ENCODE measurements around the gene NCK2.

The NCK2 gene

DNA sequence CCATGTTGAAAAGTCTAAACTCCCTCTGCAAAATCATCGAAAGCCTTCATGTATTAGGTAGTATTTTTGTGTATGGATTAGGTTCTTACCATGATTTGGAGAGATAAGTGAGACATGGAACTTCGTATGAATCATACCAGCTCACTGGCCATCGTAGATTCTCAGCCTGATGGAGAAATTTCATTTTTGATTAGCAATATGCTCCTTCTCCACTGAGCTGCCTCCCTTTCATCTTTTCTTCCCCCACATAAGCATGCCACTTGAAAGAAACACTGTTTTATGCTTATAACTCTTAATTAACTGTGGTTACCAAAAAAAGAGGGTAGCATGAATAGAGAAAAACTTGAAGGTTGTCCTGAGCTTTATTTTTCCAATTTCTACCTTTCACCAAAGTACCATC lies 111.9 kb downstream of the NCK2 start:
- Histone ChIP-seq H3K4me2 (ENCODE audit: low read length) (no peak overlapping the region), H3K9me2 (replicated peaks; ENCODE audit: control insufficient read depth, low read length) (no peaks in the 10 kb centered on the region), H3K36me3 (ENCODE audit: control insufficient read depth, low read length) (no peaks in the 10 kb centered on the region), H3K4me3 (ENCODE audit: low read length) (no peak overlapping the region), H4K20me1 (ENCODE audit: control insufficient read depth, insufficient read depth, low read depth, low read length) (peaks cover 2% of the 10 kb centered on the region; the same call in 1 of the 2 replicates), H3K9me3 (ENCODE audit: control insufficient read depth, insufficient read depth, low read length) (no peaks in the 10 kb centered on the region), H3K79me2 (ENCODE audit: control insufficient read depth, low read length) (peaks cover 9% of the 10 kb centered on the region), H3K27me3 (ENCODE audit: control insufficient read depth, low read length) (no peaks in the 10 kb centered on the region), H3K27ac (ENCODE audit: low read depth, low read length) (no peak overlapping the region), H3K4me1 (ENCODE audit: control insufficient read depth, low read length) (no peaks in the 10 kb centered on the region), H3F3A (ENCODE audit: control insufficient read depth, insufficient read depth) (no peaks in the 10 kb centered on the region)
- TF ChIP-seq CTCF (IDR thresholded peaks at IDR 0.05; ENCODE audit: low read depth, low read length, poor library complexity, severe bottlenecking) (no peak), EZH2phosphoT487 (IDR thresholded peaks at IDR 0.05; ENCODE audit: borderline replicate concordance, low read length) (no peak)

DNA sequence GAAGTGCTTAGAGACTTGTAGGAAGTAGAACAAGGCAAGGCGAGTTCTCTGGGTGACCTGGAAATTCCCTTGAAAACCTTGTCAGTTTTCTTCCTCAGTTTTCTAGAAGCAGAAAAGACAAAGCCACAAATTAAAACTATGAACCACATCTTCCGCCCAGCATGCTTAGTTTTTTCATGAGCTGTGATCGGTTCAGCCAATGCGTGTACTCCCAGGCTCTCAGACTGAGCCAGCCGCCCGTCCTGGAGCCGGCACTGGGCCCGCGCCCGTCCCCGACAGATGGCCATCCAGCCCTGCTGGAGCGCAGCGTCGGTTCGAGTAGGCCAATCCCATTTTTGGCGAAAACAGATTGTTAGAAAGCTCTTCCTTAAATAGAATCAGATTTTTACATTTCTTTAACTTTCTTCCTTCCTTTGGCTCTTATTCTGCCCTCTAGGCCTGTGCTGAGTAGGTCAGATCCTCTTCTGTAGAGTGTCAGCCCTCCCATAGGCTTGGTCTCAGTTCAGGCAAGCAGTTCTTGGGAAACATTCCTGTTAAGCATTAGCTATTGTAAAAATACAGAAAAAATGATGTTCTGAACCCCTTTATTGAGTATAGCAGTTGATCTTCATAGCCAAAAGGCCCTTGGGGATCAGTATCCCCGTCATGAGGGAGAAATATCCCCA lies 112.5 kb downstream of the NCK2 start:
- Histone ChIP-seq H4K20me1 (ENCODE audit: control insufficient read depth, insufficient read depth, low read depth, low read length) (peaks cover 2% of the 10 kb centered on the region; the same call in 1 of the 2 replicates), H3K27ac (ENCODE audit: low read depth, low read length) (no peak overlapping the region), H3K4me1 (ENCODE audit: control insufficient read depth, low read length) (no peaks in the 10 kb centered on the region), H3K27me3 (ENCODE audit: control insufficient read depth, low read length) (no peaks in the 10 kb centered on the region), H3K9me3 (ENCODE audit: control insufficient read depth, insufficient read depth, low read length) (no peaks in the 10 kb centered on the region), H3K4me2 (ENCODE audit: low read length) (no peak overlapping the region), H3F3A (ENCODE audit: control insufficient read depth, insufficient read depth) (no peaks in the 10 kb centered on the region), H3K9me2 (replicated peaks; ENCODE audit: control insufficient read depth, low read length) (no peaks in the 10 kb centered on the region), H3K36me3 (ENCODE audit: control insufficient read depth, low read length) (no peaks in the 10 kb centered on the region), H3K4me3 (ENCODE audit: low read length) (no peak overlapping the region), H3K79me2 (ENCODE audit: control insufficient read depth, low read length) (peaks cover 3% of the 10 kb centered on the region)
- no peak for TF ChIP-seq CTCF (IDR thresholded peaks at IDR 0.05; ENCODE audit: low read depth, low read length, poor library complexity, severe bottlenecking)
- TF ChIP-seq EZH2phosphoT487 (IDR thresholded peaks at IDR 0.05; ENCODE audit: borderline replicate concordance, low read length) = no peak

GRCh38 chr2:105858868-105859693 lies 114.4 kb downstream of the NCK2 start:
- peaks cover 2% of the 10 kb centered on the region; the same call in 1 of the 2 replicates for H4K20me1 ChIP-seq (ENCODE audit: control insufficient read depth, insufficient read depth, low read depth, low read length)
- H3K27me3 ChIP-seq (ENCODE audit: control insufficient read depth, low read length) = no peaks in the 10 kb centered on the region
- H3K27ac ChIP-seq (ENCODE audit: low read depth, low read length) = no peak overlapping the region
- H3K4me2 ChIP-seq (ENCODE audit: low read length) = no peak overlapping the region
- H3K9me2 ChIP-seq (replicated peaks; ENCODE audit: control insufficient read depth, low read length) = no peaks in the 10 kb centered on the region
- no peaks in the 10 kb centered on the region for H3K4me1 ChIP-seq (ENCODE audit: control insufficient read depth, low read length)
- H3K4me3 ChIP-seq (ENCODE audit: low read length) = no peak overlapping the region
- H3K79me2 ChIP-seq (ENCODE audit: control insufficient read depth, low read length) = no peaks in the 10 kb centered on the region
- H3K36me3 ChIP-seq (ENCODE audit: control insufficient read depth, low read length) = no peaks in the 10 kb centered on the region
- no peak for TF ChIP-seq EZH2phosphoT487 (IDR thresholded peaks at IDR 0.05; ENCODE audit: borderline replicate concordance, low read length)
- TF ChIP-seq CTCF (IDR thresholded peaks at IDR 0.05; ENCODE audit: low read depth, low read length, poor library complexity, severe bottlenecking) = no peak
- H3F3A ChIP-seq (ENCODE audit: control insufficient read depth, insufficient read depth) = no peaks in the 10 kb centered on the region
- no peaks in the 10 kb centered on the region for H3K9me3 ChIP-seq (ENCODE audit: control insufficient read depth, insufficient read depth, low read length)

Measured in DOHH2 (cell line).